H1 (cell line): Measurements from ENCODE around the gene MARCHF9. TPM values are rescaled to one million over a fixed set of nuclear protein-coding genes. Genes with fewer than 3 reads are reported as not detected.

Source experiments
- CTCF ChIA-PET: fragments of 300-600 bp; sonication (Branson Sonifier 250); formaldehyde crosslinking; loops from one replicate; lab custom pipeline; 2021; ENCODE audit not compliant: partially characterized antibody; lab: Charles Lee
- POLR2A ChIA-PET: fragments of 300-600 bp; sonication (Branson Sonifier 250); formaldehyde crosslinking; loops from one replicate; lab custom pipeline; 2021; ENCODE audit warnings: inconsistent platforms; ENCODE audit not compliant: partially characterized antibody; lab: Charles Lee
- DNase-seq, 2 experiments: peaks; one replicate each; pipeline versions ENCODE4 v3.0.0 to v3.0.0-alpha.2; 2010 to 2022; ENCODE audit warnings: low spot score in 2 of 2, low read depth in 1 of 2, mixed read lengths in 1 of 2
- FAIRE-seq: peaks from 2 replicates; lab custom pipeline; 2011; peaks lifted over from hg19 to GRCh38; lab: Jason Lieb, UNC
- H2AFZ ChIP-seq: 2 replicates; pipeline ENCODE4 v1.8.1; 2012; ENCODE audit warnings: low read length, inconsistent platforms
- H2AK5ac ChIP-seq: 2 replicates; pipeline ENCODE4 v1.6.1; 2013; ENCODE audit warnings: low read depth, low read length
- H2BK120ac ChIP-seq: replicated peaks from 2 replicates; pipeline ENCODE3; 2013; ENCODE audit warnings: low read depth, low read length, inconsistent platforms
- H2BK12ac ChIP-seq: 2 replicates; pipeline ENCODE4 v1.6.1; 2013; ENCODE audit warnings: low read depth, low read length
- H2BK15ac ChIP-seq: 2 replicates; pipeline ENCODE4 v1.6.1; 2013; ENCODE audit warnings: low read length
- H2BK20ac ChIP-seq: 2 replicates; pipeline ENCODE4 v1.6.1; 2013; ENCODE audit warnings: low read length
- H2BK5ac ChIP-seq: 2 replicates; pipeline ENCODE4 v1.6.1; 2013; ENCODE audit warnings: low read depth, low read length
- H3K14ac ChIP-seq: 2 replicates; pipeline ENCODE4 v1.6.1; 2013; ENCODE audit warnings: inconsistent platforms; ENCODE audit not compliant: insufficient read length
- H3K18ac ChIP-seq: 2 replicates; pipeline ENCODE4 v1.6.1; 2013; ENCODE audit warnings: low read length; ENCODE audit errors: extremely low read depth
- H3K23ac ChIP-seq: 2 replicates; pipeline ENCODE4 v1.6.1; 2013; ENCODE audit warnings: inconsistent platforms; ENCODE audit not compliant: insufficient read length
- H3K23me2 ChIP-seq: 2 replicates; pipeline ENCODE4 v1.6.1; 2013; ENCODE audit warnings: low read depth, low read length
- H3K27ac ChIP-seq: 2 replicates; pipeline ENCODE4 v1.6.1; 2011; ENCODE audit warnings: low read depth, low read length, inconsistent platforms
- H3K27me3 ChIP-seq, 4 experiments: replicated peaks in 1 of 4; 1 replicate in 1 of 4; 2 replicates in 3 of 4; pipeline versions ENCODE4 v1.6.1 to v1.8.1; 2011 to 2013; ENCODE audit warnings: low read length in 3 of 4, mild to moderate bottlenecking in 3 of 4, inconsistent platforms in 2 of 4, mixed read lengths in 2 of 4, moderate library complexity in 1 of 4; ENCODE audit not compliant: control insufficient read depth in 3 of 4, insufficient read depth in 3 of 4; ENCODE audit errors: extremely low read depth in 1 of 4
- H3K36me3 ChIP-seq, 4 experiments: 2 replicates each; pipeline versions ENCODE4 v1.6.1 to v1.8.1; 2011 to 2013; ENCODE audit warnings: mild to moderate bottlenecking in 4 of 4, low read length in 3 of 4, moderate library complexity in 2 of 4, control low read depth in 1 of 4, inconsistent platforms in 1 of 4; ENCODE audit not compliant: insufficient read depth in 4 of 4, control insufficient read depth in 2 of 4
- H3K4ac ChIP-seq: replicated peaks from 2 replicates; pipeline ENCODE3; 2013; ENCODE audit warnings: low read length, low read depth, mixed read lengths, inconsistent platforms; ENCODE audit not compliant: insufficient read length
- H3K4me1 ChIP-seq, 4 experiments: replicated peaks in 1 of 4; 1 replicate in 1 of 4; 2 replicates in 3 of 4; pipeline versions ENCODE4 v1.6.1 to v1.8.1; 2011 to 2013; ENCODE audit warnings: low read length in 3 of 4, inconsistent platforms in 2 of 4, mixed read lengths in 1 of 4; ENCODE audit not compliant: insufficient read depth in 4 of 4, control insufficient read depth in 3 of 4
- H3K4me2 ChIP-seq, 2 experiments: 2 replicates each; pipeline versions ENCODE4 v1.6.1 to v1.8.1; 2011 to 2013; ENCODE audit warnings: low read depth in 2 of 2, low read length in 2 of 2, control low read depth in 1 of 2, inconsistent platforms in 1 of 2, mild to moderate bottlenecking in 1 of 2; ENCODE audit not compliant: insufficient read depth in 1 of 2
- H3K4me3 ChIP-seq, 4 experiments: fragments of 200-600, 300-600 bp in 1 of 4; sonication (generic), shearing (Covaris generic), sonication (Bioruptor Twin) in 1 of 4; 2 replicates each; pipeline versions ENCODE4 v1.5.1 to v1.8.1; 2011 to 2016; ENCODE audit warnings: low read length in 4 of 4, low read depth in 3 of 4, control low read depth in 2 of 4, inconsistent platforms in 2 of 4, mild to moderate bottlenecking in 2 of 4, mixed read lengths in 1 of 4, moderate library complexity in 1 of 4; ENCODE audit not compliant: insufficient read depth in 2 of 4; ENCODE audit errors: extremely low read depth in 1 of 4
- H3K56ac ChIP-seq: replicated peaks from 2 replicates; pipeline ENCODE3; 2013; ENCODE audit warnings: low read depth, mild to moderate bottlenecking, mixed read lengths, low read length, inconsistent platforms; ENCODE audit not compliant: insufficient read length
- H3K79me1 ChIP-seq: 2 replicates; pipeline ENCODE4 v1.6.1; 2013; ENCODE audit warnings: low read depth, low read length, control low read depth
- H3K79me2 ChIP-seq, 2 experiments: 2 replicates each; pipeline versions ENCODE4 v1.6.1 to v1.8.1; 2012 to 2013; ENCODE audit warnings: low read length in 2 of 2, mild to moderate bottlenecking in 2 of 2, inconsistent platforms in 1 of 2; ENCODE audit not compliant: insufficient read depth in 2 of 2, control insufficient read depth in 1 of 2
- H3K9ac ChIP-seq, 4 experiments: replicated peaks in 1 of 4; 1 replicate in 1 of 4; 2 replicates in 3 of 4; pipeline versions ENCODE4 v1.6.1 to v1.8.1; 2011 to 2013; ENCODE audit warnings: low read depth in 3 of 4, low read length in 3 of 4, control low read depth in 2 of 4, mild to moderate bottlenecking in 2 of 4, moderate library complexity in 2 of 4, inconsistent platforms in 1 of 4; ENCODE audit errors: extremely low read depth in 1 of 4
- H3K9me3 ChIP-seq, 2 experiments: 2 replicates each; pipeline versions ENCODE4 v1.6.1 to v1.8.1; 2012 to 2013; ENCODE audit warnings: mild to moderate bottlenecking in 2 of 2, moderate library complexity in 2 of 2, control low read depth in 1 of 2, inconsistent platforms in 1 of 2, low read depth in 1 of 2, low read length in 1 of 2, mixed read lengths in 1 of 2; ENCODE audit not compliant: insufficient read depth in 2 of 2
- H4K20me1 ChIP-seq, 2 experiments: replicated peaks in 1 of 2; 2 replicates each; pipeline versions ENCODE3 to v1.8.1; 2011 to 2013; ENCODE audit warnings: inconsistent platforms in 2 of 2, low read length in 2 of 2, mild to moderate bottlenecking in 1 of 2; ENCODE audit not compliant: insufficient read depth in 2 of 2, control insufficient read depth in 1 of 2
- H4K5ac ChIP-seq: 2 replicates; pipeline ENCODE4 v1.6.1; 2013; ENCODE audit warnings: low read length, low read depth, mixed read lengths, inconsistent platforms; ENCODE audit not compliant: insufficient read length
- H4K8ac ChIP-seq: 2 replicates; pipeline ENCODE4 v1.8.0; 2013; ENCODE audit warnings: mild to moderate bottlenecking, moderate library complexity, low read length, inconsistent platforms; ENCODE audit not compliant: insufficient read depth; ENCODE audit errors: extremely low read depth
- H4K91ac ChIP-seq: replicated peaks from 2 replicates; pipeline ENCODE3; 2013; ENCODE audit warnings: low read length, mixed read lengths, inconsistent platforms; ENCODE audit not compliant: insufficient read length
- CHD2 ChIP-seq: IDR thresholded peaks from 2 replicates; pipeline ENCODE4 v1.6.1; 2012; ENCODE audit warnings: low read length, improper control_type of control experiment
- CTBP2 ChIP-seq: IDR thresholded peaks from 2 replicates; pipeline ENCODE4 v1.7.0; 2011; ENCODE audit warnings: borderline replicate concordance, mild to moderate bottlenecking, moderate library complexity, mixed read lengths, low read length; ENCODE audit not compliant: insufficient read depth, insufficient read length
- GABPA ChIP-seq: IDR thresholded peaks from 2 replicates; pipeline ENCODE4 v1.6.1; 2011; ENCODE audit warnings: mild to moderate bottlenecking, low read length, moderate library complexity, borderline replicate concordance; ENCODE audit not compliant: insufficient read depth
- SIRT6 ChIP-seq: IDR thresholded peaks from one replicate; pipeline ENCODE4 v1.7.1; 2012; ENCODE audit warnings: low read length, inconsistent platforms
- SP2 ChIP-seq: IDR thresholded peaks from 2 replicates; pipeline ENCODE4 v1.6.1; 2012; ENCODE audit warnings: mild to moderate bottlenecking, low read length, inconsistent platforms
- TAF1 ChIP-seq: IDR thresholded peaks from 2 replicates; pipeline ENCODE4 v1.6.1; 2011; ENCODE audit warnings: mild to moderate bottlenecking, low read depth, low read length
- WGBS, 2 experiments: shearing (Covaris generic) in 1 of 2; methylation state at CpG; one replicate each; pipeline versions ENCODE4 v1.1.6 to v1.1.7; 2013 to 2015; ENCODE audit warnings: low lambda C conversion rate in 2 of 2, mixed read lengths in 2 of 2, inconsistent platforms in 1 of 2, low coverage in 1 of 2, missing lambda C conversion rate in 1 of 2; ENCODE audit not compliant: insufficient replicate concordance in 2 of 2, insufficient coverage in 1 of 2, insufficient read length in 1 of 2; ENCODE audit errors: extremely low coverage in 1 of 2, missing lambda C conversion rate in 1 of 2; 5-methylcytosine and 5-hydroxymethylcytosine counted together
- polyA plus RNA-seq, 7 experiments: library from polyadenylated mRNA; depleted of rRNA in 3 of 7; stranded (reverse) in 5 of 7; unstranded in 2 of 7; fragments of >200 nt in 5 of 7; fragments of 200-250 nt in 2 of 7; gene quantifications; 1 replicate in 5 of 7; 2 replicates in 1 of 7; 4 replicates in 1 of 7; pipeline versions ENCODE4 v1.2.1 to v1.2.3, GENCODE V29; 2011 to 2013; ENCODE audit warnings: missing spikeins in 2 of 7, mixed read lengths in 2 of 7
- total RNA-seq: library from RNA; stranded (reverse); fragmentation: NEBNext Ultra II Directional; extraction: Animal tissue kit (Norgen Biotek cat#: 25700); gene quantifications from 2 replicates; pipeline ENCODE4 v1.2.1, GENCODE V29; 2021
- TF ChIP-seq, protein P1 (sequence below): IDR thresholded peaks from 2 replicates; pipeline ENCODE4 v1.6.1; 2012; ENCODE audit warnings: low read length, inconsistent platforms

The MARCHF9 gene
- total and polyA plus RNA-seq, 2 of the 8 experiments (the other 6 are each of a cell fraction or from before 2014, with no cell fraction given): 6.4 to 7.8 TPM

DNA sequence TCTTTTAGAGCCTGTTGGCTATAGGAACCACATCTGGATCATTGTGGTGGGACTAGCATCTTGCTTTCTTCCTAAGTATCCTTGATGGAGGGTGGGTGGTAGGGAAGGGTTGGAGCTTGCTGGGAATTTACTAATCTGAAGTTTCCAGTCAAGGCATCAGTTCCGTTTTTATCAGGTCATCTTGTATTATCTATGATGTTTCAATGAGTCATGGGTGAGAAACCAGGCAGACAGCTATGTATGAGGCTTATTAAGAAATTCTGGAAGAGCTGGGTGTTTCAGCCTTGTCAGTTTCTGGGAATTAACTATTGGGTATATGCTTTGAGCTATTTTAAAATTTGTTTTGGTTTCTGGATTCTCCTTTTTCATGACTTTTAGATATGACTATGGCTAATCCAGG lies 39.0 kb downstream of the MARCHF9 start:
- H3K9ac ChIP-seq: no peak overlapping the region
- CTCF ChIA-PET: interaction anchor here (0.8 to 8.3 kb wide), 5 partner anchors 9 to 241 kb away, joined by 3 to 56 read pairs (median 7); partner anchors contain the start of genes MARCHF9 and TSFM

More for the DNA sequence above, 39.0 kb downstream of the MARCHF9 start:
- Histone ChIP-seq H3K4me1 (no peaks in the 10 kb centered on the region), H3K27ac (no peak overlapping the region), H3K79me1 (no peaks in the 10 kb centered on the region; the same call in 1 of the 2 replicates), H2BK20ac (no peak overlapping the region), H3K9me3 (no peaks in the 10 kb centered on the region), H3K14ac (no peak overlapping the region), H3K23ac (no peak overlapping the region), H2BK5ac (no peak overlapping the region), H2AFZ (no peak overlapping the region), H2AK5ac (no peak overlapping the region), H4K91ac (no peak overlapping the region), H3K56ac (no peak overlapping the region), H2BK120ac (no peak overlapping the region), H4K8ac (no peak overlapping the region), H3K36me3 (peaks cover 2 to 37% (median 22%) of the 10 kb centered on the region in 4 experiments; a peak in 7 of 8 replicates), H3K4me2 (no peak overlapping the region), H4K5ac (no peak overlapping the region), H3K27me3 (no peaks in the 10 kb centered on the region), H3K23me2 (no peaks in the 10 kb centered on the region), H3K4me3 (no peak overlapping the region), H2BK12ac (no peak overlapping the region), H3K79me2 (no peaks in the 10 kb centered on the region), H3K18ac (no peak overlapping the region), H3K4ac (no peak overlapping the region), H4K20me1 (no peaks in the 10 kb centered on the region), H2BK15ac (no peak overlapping the region)
- no peak for TF ChIP-seq SP2
- no peak for TF ChIP-seq CHD2
- TF ChIP-seq SIRT6: no peak
- TF ChIP-seq, protein P1, sequence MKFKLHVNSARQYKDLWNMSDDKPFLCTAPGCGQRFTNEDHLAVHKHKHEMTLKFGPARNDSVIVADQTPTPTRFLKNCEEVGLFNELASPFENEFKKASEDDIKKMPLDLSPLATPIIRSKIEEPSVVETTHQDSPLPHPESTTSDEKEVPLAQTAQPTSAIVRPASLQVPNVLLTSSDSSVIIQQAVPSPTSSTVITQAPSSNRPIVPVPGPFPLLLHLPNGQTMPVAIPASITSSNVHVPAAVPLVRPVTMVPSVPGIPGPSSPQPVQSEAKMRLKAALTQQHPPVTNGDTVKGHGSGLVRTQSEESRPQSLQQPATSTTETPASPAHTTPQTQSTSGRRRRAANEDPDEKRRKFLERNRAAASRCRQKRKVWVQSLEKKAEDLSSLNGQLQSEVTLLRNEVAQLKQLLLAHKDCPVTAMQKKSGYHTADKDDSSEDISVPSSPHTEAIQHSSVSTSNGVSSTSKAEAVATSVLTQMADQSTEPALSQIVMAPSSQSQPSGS: no peak
- no peak for TF ChIP-seq GABPA
- no peak for TF ChIP-seq CTBP2
- TF ChIP-seq TAF1: no peak
- no peak for DNase-seq
- POLR2A ChIA-PET: interaction anchor here (1.2 to 3.1 kb wide), 3 partner anchors 9 to 14 kb away, joined by 5 to 10 read pairs (median 6); partner anchors contain the start of gene TSFM
- no peak for FAIRE-seq
- 88% methylated on average over 1 of the region's 1 CpG; no CpG with 5 or more reads in 1 of the 2 experiments for WGBS, 2 experiments
